ENCODE data around the gene KLK3. TPM values are rescaled to one million over a fixed set of nuclear protein-coding genes. Genes with fewer than 3 reads are reported as not detected.

Gene KLK3
- total and polyA plus RNA-seq, 2 experiments from 2014 or later, result 0.19 TPM; not detected in 1

DNA sequence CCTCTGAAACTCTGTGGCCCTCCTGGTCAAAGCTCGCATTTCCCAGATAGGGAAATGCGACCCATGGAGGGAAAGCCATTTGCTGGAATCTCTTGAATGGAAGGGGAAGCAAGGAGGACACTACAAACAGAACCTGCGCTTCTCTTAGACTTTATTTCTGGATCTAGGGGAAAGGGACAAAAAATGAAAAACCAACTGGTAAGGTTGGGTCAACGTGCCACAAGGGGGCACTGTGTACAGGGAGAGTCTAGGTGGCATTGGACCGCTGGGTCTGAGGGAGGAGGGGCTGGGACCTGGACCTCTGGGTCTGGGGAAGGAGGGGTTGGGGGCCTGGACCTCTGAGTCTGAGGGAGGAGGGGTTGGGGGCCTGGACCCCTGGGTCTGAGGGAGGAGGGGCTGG, 51.5 kb downstream of the KLK3 start:
- H3K36me3 ChIP-seq (ENCODE audit: insufficient read depth), result no peaks in the 10 kb centered on the region
- ATAC-seq, result peak; percentile 7
- TF ChIP-seq, protein P1, sequence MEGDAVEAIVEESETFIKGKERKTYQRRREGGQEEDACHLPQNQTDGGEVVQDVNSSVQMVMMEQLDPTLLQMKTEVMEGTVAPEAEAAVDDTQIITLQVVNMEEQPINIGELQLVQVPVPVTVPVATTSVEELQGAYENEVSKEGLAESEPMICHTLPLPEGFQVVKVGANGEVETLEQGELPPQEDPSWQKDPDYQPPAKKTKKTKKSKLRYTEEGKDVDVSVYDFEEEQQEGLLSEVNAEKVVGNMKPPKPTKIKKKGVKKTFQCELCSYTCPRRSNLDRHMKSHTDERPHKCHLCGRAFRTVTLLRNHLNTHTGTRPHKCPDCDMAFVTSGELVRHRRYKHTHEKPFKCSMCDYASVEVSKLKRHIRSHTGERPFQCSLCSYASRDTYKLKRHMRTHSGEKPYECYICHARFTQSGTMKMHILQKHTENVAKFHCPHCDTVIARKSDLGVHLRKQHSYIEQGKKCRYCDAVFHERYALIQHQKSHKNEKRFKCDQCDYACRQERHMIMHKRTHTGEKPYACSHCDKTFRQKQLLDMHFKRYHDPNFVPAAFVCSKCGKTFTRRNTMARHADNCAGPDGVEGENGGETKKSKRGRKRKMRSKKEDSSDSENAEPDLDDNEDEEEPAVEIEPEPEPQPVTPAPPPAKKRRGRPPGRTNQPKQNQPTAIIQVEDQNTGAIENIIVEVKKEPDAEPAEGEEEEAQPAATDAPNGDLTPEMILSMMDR (conservative IDR thresholded peaks at IDR 0.05; ENCODE audit: low read depth in 2 of 2), result peak; percentile 78 to 93
- no peak for TF ChIP-seq ZNF462 (CRISPR knock-in tag; IDR thresholded peaks at IDR 0.05)
- TF ChIP-seq STAT1 (IDR thresholded peaks at IDR 0.05; ENCODE audit: unreplicated experiment), result no peak
- TF ChIP-seq NANOG (IDR thresholded peaks at IDR 0.05; ENCODE audit: borderline replicate concordance), result no peak
- H3K4me1 ChIP-seq (ENCODE audit: insufficient read depth), result peaks cover 12% of the 10 kb centered on the region; the same call in 1 of the 2 replicates
- no peaks in the 10 kb centered on the region; the same call in 2 of the 3 replicates for H3K36me3 Mint-ChIP-seq (ENCODE audit: low read depth)
- H3K27ac ChIP-seq (ENCODE audit: low read depth), result no peak overlapping the region
- H3F3A ChIP-seq (replicated peaks; ENCODE audit: low read depth), result 0 out of 2 replicates have a peak, but pooled peaks cover 2% of the 10 kb centered on the region
- H3K9me2 ChIP-seq (ENCODE audit: insufficient read depth), result no peaks in the 10 kb centered on the region
- H3K4me2 ChIP-seq, result no peak overlapping the region
- no peaks in the 10 kb centered on the region for H3K79me2 ChIP-seq (replicated peaks; ENCODE audit: insufficient read depth)
- H3K27me3 ChIP-seq (ENCODE audit: insufficient read depth), result peaks cover 13% of the 10 kb centered on the region
- no peaks in the 10 kb centered on the region for H4K20me1 ChIP-seq (replicated peaks; ENCODE audit: insufficient read depth)
- H2AFZ ChIP-seq, result no peak overlapping the region
- no peak overlapping the region for H3K27ac Mint-ChIP-seq
- peaks cover 21% of the 10 kb centered on the region for H3K27me3 Mint-ChIP-seq (ENCODE audit: insufficient read depth, low read depth, poor library complexity)
- H3K4me1 Mint-ChIP-seq, result peaks cover 13% of the 10 kb centered on the region
- DNase-seq (ENCODE audit: low spot score), result peak; percentile 93
- H3K4me3 Mint-ChIP-seq, result no peak overlapping the region; the same call in 2 of the 3 replicates
- H3K4me3 ChIP-seq, result no peak overlapping the region
- H3K9me3 Mint-ChIP-seq, result no peaks in the 10 kb centered on the region; the same call in 1 of the 3 replicates

Measured in GM23338 (cell line).